SHP77 (cell line): ENCODE results near the gene CCM2.

Experiments used
- DNase-seq, 2 experiments: peaks; one replicate each; lab custom pipeline; 2025; lab: John Stamatoyannopoulos, UW

Gene CCM2

DNA sequence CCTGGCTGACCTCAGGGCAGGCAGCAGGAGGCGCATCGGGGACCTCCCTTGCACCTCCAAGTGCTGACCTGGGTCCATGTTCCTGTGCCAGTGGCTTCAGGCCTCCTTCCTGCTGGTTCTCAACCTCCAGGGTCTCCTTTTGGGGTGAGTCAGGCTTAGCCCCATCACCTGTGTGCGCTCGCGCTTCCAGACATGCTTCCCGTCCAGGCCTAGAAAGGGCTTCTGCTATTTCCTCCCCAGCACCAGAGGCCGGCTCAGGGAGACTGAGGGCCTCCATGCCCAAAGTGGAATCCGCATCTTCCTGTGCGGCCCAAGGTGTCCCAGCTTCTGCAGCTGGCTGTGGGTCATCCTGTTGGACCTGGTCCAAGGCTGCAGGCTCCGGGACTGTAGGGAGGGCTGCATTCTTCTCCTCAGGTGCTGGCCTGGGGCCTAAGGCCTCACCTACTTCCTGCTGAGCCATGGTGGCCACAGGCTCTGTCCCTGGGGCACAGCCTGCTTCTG lies 82.9 kb downstream of the CCM2 start:
- no peak for DNase-seq

DNA sequence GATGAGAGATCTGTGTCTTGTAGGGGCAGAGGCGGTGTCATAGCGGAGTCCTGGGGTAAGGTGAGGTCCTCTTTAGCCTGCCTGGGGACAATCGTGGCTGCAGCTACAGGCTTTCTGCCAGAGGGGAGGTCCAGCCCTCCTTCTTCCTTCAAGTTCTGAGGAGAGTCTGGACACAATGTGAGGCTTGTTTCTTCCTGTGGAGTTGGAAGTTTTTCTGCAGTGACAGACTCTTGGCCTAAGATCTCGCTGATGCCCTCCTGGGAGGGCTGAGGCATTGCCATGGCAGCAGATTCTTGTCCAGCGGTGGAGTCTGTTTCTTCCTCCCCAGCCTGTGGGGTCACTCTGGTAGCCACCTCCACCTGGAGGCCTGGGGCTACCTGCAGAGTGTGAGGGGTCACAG lies 84.3 kb downstream of the CCM2 start:
- no peak for DNase-seq

GRCh38 chr7:45084901-45085618 lies 85.1 kb downstream of the CCM2 start:
- no peak for DNase-seq

GRCh38 chr7:45085619-45086200 lies 85.7 kb downstream of the CCM2 start:
- no peak for DNase-seq

- DNase-seq = no peak
Observed at GRCh38 chr7:45086331-45087065, 86.5 kb downstream of the CCM2 start.

- DNase-seq = no peak
Observed at GRCh38 chr7:45087301-45088145, 87.5 kb downstream of the CCM2 start.

DNA sequence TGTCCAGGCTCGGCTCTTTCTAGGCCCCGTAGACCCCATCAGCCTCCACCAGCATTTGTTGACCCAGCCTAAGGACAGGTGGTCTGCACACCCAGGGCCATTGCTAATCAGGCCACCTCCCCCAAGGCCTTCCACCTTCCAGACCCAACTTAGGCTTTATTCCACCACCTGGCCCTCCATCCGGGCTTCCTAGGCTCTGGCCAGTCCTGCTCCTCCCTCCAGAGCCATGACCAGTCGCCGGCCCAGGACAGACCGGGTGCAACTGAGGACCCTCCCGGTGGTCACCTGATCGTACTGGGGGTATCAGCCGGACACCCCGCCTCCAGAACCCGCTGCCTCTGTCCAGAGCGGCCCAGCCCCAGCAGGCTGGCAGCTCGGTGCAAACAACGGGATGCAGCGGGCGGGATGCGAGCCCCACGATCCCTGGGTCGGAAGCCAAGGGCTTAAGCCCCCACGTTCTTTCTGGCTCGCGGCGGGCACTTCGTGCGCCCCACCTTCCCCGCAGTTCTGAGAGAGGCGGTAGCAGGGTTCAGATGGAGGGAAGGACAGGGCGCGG lies 88.2 kb downstream of the CCM2 start:
- DNase-seq = no peak

- DNase-seq = peak in 1 of 2 experiments; percentile 24
Observed at GRCh38 chr7:45088821-45089340, 88.9 kb downstream of the CCM2 start, which contains the start of gene NACAD. Gene NACAD (minus strand): TSS chr7:45088969. CDS start chr7:45088894, 75 bp downstream.

- peak; percentile 28 to 29 for DNase-seq
Observed at GRCh38 chr7:45089341-45089891, 89.4 kb downstream of the CCM2 start.

- no peak for DNase-seq
Observed at GRCh38 chr7:45092100-45092930, 92.3 kb downstream of the CCM2 start.

DNA sequence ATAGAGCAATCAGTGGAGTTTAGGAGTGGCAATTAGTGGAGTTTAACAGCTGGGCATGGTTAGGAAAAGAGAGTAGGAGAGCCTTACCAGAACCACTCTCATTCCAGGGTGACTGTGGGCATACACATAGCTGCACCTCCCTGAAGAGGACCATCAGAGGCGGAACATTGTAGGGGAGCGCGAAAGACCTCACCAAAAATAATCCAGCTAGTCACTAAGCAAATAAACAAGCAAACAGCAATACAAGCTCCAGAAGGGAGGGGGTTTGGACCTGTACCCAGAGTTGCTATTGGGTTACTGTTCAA lies 92.9 kb downstream of the CCM2 start:
- DNase-seq = no peak

GRCh38 chr7:45098983-45099839 lies 99.2 kb downstream of the CCM2 start:
- no peak for DNase-seq

DNA sequence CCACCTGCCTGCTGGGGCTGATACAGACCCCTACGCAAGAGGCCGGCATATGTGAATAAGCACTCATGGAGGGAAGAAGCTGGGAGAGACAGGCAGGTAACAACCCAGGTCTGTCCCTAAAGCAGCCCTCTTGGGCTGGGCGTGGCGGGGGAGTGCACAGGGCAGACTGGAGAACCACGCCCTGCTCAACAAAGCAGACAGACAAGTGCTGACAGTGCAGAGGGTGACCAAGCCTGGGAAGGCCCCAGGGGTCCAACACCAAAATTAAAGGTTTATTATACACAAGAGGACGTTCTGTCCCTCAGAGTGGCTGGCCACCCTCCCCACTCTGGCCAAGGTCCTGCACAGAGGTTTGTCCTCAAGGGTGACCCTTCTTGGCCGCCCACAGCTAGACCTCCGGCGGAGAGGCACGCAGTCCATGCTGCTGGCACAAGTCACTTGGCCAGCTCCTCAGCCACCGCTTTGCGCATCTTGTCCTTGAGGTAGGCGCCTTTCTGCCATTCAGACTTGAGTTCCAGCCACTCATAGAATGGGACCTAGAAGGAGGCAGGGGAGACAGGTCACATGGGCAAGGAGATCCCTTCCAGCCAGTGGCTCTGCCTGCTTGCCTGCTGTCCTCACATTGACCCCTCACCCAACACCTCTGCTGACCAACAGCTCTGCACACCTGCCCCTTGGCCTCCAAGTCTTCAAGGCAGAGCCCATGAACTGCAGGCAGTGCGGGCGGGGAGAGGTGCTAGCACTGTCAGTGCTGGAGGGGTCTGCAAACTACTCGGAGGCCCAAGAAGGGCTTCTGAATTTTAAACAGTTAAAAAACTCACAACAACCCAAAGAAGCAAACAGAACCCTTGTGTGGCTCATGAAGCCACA lies 100.1 kb downstream of the CCM2 start:
- no peak for DNase-seq

DNA sequence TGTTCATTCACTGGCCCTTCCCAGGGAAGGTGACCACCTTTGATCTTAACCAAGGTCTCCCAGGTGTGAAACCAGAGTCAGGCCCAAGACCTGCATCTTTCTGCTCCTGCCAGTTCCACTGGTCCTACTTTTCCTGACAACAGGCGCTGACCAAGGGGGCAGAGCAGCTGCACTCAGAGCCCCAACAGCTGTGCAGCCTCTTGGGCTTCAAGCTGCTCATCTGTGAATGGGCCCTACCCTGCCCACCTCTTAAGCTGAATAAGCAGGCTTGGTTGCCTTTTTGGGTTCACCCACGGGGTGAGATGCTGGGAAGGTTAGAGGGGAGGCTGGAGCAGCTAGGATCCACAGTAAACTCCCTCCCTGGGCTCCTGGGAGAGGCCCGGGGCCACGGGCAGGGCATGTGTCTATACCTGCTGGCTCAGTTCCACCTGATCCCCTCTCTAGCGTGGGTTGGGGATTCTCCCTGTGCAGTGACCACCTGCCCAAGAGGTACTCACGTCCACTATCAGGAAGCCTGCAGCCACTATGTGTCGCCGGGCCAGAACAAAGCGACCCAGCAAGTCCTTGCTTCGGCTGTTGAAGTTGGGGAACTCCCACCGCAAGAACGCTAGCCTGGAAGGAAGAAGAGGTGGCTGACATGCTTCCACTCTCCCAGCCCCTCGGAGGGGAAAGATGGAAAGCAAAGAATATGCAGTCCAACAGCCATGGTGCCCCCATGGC lies 100.9 kb downstream of the CCM2 start:
- DNase-seq = no peak

DNA sequence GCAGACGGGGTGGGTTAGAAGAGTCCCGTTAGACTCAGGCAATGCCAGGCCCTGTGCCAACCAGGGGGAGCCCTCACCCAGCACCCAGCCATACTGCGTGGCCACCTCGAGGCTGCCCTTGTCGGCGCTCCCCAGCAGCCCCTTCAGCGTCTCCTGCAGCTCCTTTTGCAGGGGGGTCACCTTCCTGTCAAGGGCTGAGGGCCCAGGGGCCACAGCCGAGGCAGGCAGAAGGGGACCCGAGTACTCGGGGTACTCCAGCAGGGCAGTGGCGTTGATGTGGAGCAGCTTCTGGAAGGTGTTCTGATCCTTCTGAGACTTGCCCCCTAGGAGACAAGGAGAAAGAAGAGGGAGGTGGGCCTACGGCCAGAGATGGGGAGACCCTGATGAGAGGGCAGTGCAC lies 101.7 kb downstream of the CCM2 start:
- no peak for DNase-seq

DNA sequence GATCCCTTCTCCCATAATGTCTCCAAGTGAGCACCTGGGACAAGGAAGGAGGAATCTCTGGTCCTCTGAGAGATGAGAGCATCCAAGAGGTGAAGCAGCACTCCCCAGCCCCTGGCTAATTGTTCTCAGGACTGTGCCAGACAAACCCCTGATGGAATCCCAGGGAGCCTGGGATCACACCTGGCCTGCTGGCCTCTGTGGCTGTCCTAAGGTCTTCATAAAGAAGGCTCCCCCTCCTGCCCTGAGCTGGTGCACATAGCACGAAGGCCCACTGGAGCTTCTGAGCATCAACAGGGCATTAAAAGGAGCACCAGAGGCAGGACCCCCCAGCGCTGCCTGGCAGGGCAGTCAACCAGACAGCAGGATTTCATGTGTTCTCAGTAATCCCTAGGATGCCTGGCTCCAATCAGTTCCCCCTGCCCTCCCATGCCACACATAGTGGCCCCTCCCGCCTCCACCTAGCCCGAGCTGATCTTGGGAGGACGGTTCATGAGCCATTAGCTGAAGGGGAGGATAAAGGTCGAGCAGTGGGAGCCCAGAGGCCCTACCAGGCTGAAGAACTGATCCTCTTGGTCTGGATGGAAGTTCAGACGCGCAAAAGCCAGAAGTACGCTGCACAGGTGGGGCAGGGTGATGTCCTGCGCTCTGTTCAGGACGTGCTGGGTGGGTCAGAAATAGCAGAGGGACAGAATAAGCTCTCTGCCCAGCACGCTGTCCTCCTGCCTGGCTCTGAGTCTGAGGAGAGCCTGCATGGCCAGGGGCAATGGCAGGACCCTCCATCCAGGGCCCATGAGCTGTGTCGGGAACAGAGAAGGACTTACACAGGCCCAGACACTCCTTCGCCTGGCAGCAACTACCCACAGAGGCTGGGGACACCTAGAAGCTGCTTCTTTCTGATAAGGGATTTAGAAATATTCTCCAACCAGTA lies 103.0 kb downstream of the CCM2 start:
- DNase-seq = no peak
